NCI-H2107 treated with DMSO at 0.1 percent for 48 hours (cell line): ENCODE results near the gene ZBTB7C.

Experiments
- DNase-seq: peaks from one replicate; lab custom pipeline; 2025; ENCODE audit not compliant: unreplicated experiment; lab: John Stamatoyannopoulos, UW

The ZBTB7C gene

GRCh38 chr18:48127606-48128005, 281.6 kb downstream of the ZBTB7C start:
- no peak for DNase-seq

GRCh38 chr18:48126240-48126639, 282.9 kb downstream of the ZBTB7C start:
- peak; percentile 83 for DNase-seq

- DNase-seq = no peak
These were observed 283.5 kb downstream of the ZBTB7C start for GRCh38 chr18:48125724-48126123.

GRCh38 chr18:48124857-48125626, 284.1 kb downstream of the ZBTB7C start:
- DNase-seq = no peak

GRCh38 chr18:48123941-48124340, 285.2 kb downstream of the ZBTB7C start:
- DNase-seq = no peak

GRCh38 chr18:48123324-48123723, 285.9 kb downstream of the ZBTB7C start:
- no peak for DNase-seq

DNA sequence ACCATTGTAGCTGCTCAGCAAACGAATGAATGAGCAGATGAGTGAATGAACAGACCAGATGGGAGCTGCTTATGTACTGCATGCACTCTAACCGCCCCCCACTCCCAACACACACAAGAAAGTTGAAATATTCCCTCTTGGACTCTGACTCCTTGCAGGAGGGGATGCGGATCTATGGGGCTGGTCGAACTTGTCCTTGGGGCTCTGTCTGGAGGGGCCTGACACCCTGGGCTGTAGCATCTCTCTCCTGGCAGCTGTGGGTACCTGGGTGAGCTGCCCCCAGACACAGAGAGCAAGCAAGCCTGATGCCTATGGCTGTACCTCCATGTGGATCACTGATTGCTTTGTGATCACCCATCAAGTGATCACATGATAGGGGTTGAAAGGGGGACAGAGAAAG, 286.4 kb downstream of the ZBTB7C start:
- no peak for DNase-seq

DNA sequence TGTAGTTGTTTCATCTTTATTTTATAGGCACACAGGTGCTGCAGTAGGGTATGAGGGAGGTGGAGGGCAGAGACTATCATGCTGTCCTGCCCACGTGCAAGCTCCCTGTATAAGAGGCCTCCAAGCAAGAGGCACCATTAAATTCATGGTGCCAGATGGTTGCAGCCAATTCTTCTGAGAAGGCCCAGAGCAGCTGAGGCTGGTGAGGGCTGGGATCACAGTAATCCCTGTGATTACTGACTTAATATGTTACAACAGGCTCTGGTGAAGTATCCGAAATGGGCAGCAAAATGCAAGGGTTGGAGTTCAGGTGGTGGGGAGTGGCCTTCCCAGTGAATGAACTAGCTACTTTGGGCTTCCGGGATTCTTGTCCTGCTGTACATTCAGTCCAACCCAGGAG, 286.8 kb downstream of the ZBTB7C start:
- DNase-seq = no peak

DNA sequence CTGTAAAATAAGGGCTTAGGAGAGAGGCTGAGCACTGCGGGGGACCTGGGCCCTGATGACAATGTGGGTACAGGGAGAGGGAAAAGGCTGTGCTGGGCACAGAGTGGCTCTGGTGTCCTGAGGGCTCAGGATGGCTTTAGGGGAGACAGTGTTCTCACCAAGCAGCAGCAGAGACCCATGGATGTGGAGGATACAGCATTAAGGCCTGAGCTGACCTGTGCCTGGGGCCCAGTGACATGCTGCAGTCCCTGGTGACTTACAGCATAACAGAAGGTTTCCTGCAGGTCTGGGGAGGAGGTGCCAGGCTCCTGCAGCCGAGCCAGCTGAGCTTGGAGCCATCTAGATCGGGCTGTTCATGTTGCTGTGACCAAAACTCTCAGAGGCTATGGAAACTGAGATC, 287.4 kb downstream of the ZBTB7C start:
- DNase-seq = no peak

DNA sequence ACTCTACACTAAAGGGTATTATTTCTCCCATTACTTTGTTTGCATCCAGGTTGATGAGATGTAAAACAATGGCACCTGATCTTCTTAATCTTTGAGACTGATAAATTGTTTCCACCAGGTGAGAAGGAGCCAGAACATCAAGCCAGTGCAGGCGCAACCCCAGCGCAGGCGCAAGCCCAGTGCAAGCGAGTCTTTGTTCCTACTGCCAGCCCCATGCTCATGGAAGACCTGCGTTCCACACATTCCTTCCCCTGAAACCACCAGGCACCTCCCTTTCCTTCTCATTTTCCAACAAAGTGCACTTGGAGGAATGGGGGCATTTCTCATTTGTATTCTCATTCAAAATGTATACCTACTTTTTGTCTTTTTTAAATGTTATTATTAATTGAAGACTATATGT, 290.0 kb downstream of the ZBTB7C start:
- no peak for DNase-seq

- no peak for DNase-seq
These were observed 292.1 kb downstream of the ZBTB7C start for GRCh38 chr18:48116873-48117630.

GRCh38 chr18:48116017-48116416, 293.2 kb downstream of the ZBTB7C start:
- DNase-seq = no peak

DNA sequence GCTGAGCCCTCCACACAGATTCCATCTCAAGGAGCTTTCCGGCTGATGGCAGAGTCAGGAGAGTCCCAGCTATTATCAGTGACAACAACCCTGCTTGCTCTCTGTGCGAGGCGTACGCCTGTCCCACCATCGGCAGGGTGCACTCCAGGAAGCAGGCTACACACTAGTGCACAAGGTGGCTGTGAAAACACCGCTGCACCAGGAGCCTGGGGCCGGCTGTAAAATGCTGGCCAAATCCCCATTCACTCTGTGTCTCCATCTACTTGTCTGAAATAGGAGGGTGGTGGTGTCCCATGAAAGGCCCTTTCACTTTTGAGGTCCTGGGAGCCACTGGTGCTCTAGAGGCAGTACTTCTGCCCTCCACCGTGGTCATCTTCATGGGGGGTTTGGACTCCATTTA, 295.5 kb downstream of the ZBTB7C start:
- no peak for DNase-seq

- no peak for DNase-seq
These were observed 297.6 kb downstream of the ZBTB7C start for GRCh38 chr18:48111587-48111986.

GRCh38 chr18:48110797-48111196, 298.4 kb downstream of the ZBTB7C start:
- DNase-seq = no peak

GRCh38 chr18:48109961-48110493, 299.2 kb downstream of the ZBTB7C start:
- DNase-seq = no peak

- no peak for DNase-seq
These were observed 301.0 kb downstream of the ZBTB7C start for GRCh38 chr18:48108136-48108535.

- peak; percentile 67 for DNase-seq
These were observed 302.0 kb downstream of the ZBTB7C start for GRCh38 chr18:48106976-48107781.

DNA sequence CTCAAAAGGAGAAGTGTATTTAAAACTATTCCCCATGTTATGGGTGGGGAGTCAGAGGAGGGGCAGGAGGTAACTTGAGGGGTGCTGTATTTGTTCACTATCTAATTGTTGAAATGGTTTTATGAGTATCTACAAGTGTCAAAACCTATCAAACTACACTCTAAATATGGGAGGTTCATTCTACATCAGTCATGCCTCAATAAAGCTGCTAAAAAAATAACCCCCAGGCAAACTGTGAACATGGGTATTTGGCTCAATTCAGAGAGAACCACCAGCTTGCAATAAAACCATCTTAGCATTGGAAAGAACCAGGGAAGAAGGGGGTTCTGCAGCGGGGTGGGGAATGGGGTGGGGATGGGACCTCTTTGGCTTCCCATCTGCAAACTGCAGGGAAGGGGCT, 302.7 kb downstream of the ZBTB7C start:
- no peak for DNase-seq

DNA sequence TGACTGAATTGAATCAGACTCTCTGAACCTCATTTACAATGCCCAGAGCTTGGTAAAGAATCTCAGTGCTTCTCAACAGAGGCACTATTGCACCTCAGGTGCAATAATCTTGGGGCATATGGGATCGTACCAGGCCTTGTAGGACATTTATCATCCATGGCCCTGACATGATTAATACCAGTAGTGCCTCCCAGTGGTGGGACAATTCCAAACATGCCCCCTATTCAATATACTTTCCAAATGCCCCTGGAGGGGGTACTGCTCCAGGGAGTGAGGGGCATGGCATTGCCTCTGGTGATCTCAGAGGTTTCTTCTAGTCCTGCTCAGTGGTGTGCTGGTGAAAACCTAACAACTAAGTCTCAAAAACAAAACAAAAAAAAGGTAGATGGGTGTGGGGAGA, 303.9 kb downstream of the ZBTB7C start:
- DNase-seq = no peak

- DNase-seq = no peak
These were observed 304.5 kb downstream of the ZBTB7C start for GRCh38 chr18:48104705-48105104.
